ENCODE measurements around the gene SZT2. TPM values are rescaled to one million over a fixed set of nuclear protein-coding genes. Genes with fewer than 3 reads are reported as not detected.

SZT2 gene
- total RNA-seq, 1 donor from 2014 or later, result 10.6 TPM

DNA sequence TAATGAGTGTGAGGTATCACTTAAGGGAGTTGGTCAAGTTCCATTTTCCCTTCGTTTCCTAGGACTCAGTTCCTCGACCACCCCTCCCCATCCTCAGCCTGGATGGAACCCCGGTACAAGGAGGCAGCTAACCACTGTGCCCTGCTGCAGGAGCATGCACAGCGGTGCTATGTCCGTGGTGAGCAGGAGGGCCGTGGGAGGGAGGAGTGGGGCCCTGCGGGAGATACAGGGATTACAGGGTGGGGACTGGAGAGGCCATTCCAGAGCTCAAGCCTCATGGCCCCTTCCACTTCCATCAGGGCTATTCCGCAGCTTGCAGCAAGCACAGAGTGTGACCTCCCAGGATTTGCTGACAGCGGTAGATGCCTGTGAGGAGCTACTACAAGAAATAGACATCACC, 38.2 kb downstream of the SZT2 start:
- TF ChIP-seq, protein P1, sequence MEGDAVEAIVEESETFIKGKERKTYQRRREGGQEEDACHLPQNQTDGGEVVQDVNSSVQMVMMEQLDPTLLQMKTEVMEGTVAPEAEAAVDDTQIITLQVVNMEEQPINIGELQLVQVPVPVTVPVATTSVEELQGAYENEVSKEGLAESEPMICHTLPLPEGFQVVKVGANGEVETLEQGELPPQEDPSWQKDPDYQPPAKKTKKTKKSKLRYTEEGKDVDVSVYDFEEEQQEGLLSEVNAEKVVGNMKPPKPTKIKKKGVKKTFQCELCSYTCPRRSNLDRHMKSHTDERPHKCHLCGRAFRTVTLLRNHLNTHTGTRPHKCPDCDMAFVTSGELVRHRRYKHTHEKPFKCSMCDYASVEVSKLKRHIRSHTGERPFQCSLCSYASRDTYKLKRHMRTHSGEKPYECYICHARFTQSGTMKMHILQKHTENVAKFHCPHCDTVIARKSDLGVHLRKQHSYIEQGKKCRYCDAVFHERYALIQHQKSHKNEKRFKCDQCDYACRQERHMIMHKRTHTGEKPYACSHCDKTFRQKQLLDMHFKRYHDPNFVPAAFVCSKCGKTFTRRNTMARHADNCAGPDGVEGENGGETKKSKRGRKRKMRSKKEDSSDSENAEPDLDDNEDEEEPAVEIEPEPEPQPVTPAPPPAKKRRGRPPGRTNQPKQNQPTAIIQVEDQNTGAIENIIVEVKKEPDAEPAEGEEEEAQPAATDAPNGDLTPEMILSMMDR (conservative IDR thresholded peaks at IDR 0.05; ENCODE audit: low read depth, low read length), result no peak
- DNase-seq (ENCODE audit: low read depth), result no peak
- H3K4me3 ChIP-seq (ENCODE audit: low read depth, low read length), result no peak overlapping the region

DNA sequence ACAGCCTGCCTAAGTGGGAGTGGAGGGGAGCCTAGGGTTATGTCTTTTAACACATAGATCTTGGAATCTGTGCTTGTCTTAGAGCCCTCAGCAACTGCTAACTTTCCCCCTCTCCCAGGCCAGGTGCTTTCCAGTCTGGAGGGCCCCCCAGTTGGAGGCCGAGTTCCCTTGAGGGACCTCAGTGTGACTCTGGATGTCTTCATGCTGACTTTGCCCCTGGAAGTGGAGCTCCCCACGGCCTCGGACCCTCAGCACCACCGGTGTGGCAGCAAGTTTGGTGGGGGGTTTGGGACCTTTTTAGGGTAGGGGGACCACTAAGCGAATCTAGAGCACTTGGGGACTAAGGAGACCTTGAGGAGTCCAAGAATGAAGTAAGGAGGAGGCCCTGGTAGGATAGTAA, 41.1 kb downstream of the SZT2 start:
- TF ChIP-seq, protein P1 (conservative IDR thresholded peaks at IDR 0.05; ENCODE audit: low read depth, low read length), result no peak
- H3K4me3 ChIP-seq (ENCODE audit: low read depth, low read length), result no peak overlapping the region
- DNase-seq (ENCODE audit: low read depth), result no peak

DNA sequence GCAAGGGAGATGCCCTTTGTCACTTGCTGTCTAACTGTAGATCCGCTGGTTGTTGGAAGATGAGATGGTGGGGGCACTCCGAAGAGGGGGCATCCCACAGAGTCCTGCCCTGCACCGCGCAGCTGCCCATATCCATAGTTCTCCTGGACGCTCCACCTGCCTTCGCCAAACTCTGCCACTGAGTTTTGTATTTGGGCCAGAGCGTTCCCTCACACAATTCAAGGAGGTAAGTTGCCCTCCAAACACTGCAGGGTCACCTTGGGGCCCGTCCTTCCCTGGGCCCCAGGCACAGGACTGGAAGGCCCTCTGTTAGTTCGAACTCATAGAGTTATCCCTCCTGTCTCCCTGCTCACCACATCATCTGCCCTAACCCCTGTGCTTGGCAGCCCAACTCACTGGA, 42.0 kb downstream of the SZT2 start:
- TF ChIP-seq, protein P1 (conservative IDR thresholded peaks at IDR 0.05; ENCODE audit: low read depth, low read length), result no peak
- no peak for DNase-seq (ENCODE audit: low read depth)
- H3K4me3 ChIP-seq (ENCODE audit: low read depth, low read length), result no peak overlapping the region

DNA sequence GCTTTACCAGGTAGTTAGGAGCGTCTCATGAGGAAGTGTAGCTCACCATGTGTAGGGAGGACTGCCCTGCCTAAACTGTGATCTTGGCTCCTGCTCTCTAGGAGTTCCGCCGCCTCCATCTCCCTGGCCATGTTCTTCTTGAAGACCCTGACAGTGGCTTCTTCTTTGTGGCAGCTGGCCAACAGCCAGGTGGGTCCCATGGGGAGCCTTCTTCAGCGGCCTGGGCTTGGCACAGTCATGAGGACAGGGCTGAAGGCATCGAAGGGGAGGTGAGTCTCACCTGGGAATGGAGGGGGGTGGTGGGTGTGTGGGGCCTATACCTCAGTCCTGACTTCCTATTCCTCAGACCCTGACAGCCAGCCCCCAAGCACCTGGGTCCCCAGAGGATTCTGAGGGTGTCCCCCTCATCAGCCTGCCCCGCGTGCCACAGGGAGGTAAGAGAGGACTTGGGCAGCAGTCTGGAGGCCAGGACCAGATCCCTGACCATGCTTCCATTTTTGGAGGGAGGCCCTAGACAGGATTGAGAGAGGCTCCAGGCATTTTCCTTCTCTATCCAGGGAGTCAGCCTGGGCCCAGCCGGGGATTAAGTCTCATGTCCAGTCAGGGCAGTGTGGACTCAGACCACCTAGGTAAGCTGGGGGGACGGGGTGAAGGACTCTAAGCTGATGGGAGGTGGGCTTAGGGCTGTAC, 42.6 kb downstream of the SZT2 start:
- H3K4me3 ChIP-seq (ENCODE audit: low read depth, low read length), result no peak overlapping the region
- DNase-seq (ENCODE audit: low read depth), result no peak
- TF ChIP-seq, protein P1 (conservative IDR thresholded peaks at IDR 0.05; ENCODE audit: low read depth, low read length), result no peak

DNA sequence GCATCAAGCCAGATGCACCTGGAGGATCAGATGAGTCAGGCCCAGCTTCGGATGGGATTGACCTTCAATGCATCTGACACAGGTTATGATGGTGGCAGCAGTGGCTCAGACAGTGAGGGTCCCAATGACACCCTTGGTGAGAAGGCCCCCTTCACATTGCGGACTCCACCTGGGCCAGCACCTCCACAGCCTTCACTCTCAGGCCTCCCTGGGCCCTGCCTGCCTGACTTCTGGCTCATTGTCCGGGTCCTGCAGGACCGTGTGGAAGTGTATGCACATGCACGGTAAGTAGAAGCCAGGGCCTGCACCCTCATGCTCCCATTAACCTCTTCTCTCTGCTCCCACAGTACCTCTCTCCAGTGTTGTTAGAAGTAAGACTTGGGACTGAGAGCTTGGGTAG, 43.2 kb downstream of the SZT2 start:
- DNase-seq (ENCODE audit: low read depth), result no peak
- H3K4me3 ChIP-seq (ENCODE audit: low read depth, low read length), result no peak overlapping the region
- TF ChIP-seq, protein P1 (conservative IDR thresholded peaks at IDR 0.05; ENCODE audit: low read depth, low read length), result no peak

DNA sequence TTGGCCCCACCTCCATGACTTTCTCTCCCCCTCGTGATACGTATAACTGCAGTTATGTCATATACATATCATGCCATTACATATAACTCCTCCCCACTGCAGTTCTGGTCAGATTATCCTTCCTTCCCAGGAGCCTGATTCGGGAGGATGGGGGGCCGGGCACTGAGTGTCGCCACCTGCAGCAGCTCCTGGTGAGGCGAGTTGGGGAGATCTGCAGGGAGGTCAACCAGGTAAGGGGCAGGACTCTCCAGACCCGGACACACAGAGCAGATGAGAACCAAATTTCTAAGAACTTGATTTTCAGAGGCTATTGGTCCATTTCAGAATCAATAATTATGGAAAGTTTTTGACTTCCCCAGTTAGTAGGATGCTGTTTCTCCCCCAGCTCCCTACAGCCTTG, 44.6 kb downstream of the SZT2 start:
- no peak overlapping the region for H3K4me3 ChIP-seq (ENCODE audit: low read depth, low read length)
- TF ChIP-seq, protein P1 (conservative IDR thresholded peaks at IDR 0.05; ENCODE audit: low read depth, low read length), result no peak
- no peak for DNase-seq (ENCODE audit: low read depth)

Measured in epithelial cell of proximal tubule (primary cell).